NAMALWA (cell line): ENCODE results near the gene LLGL2.
"Not testable (repeated sequence)": the region's sequence is repeated elsewhere in the genome, so short reads cannot be mapped to it uniquely, and the experiment has no call there.

Experiments
- DNase-seq: peaks from one replicate; pipeline ENCODE4 v3.0.0-alpha.2; 2015; ENCODE audit warnings: low spot score

Gene LLGL2

DNA sequence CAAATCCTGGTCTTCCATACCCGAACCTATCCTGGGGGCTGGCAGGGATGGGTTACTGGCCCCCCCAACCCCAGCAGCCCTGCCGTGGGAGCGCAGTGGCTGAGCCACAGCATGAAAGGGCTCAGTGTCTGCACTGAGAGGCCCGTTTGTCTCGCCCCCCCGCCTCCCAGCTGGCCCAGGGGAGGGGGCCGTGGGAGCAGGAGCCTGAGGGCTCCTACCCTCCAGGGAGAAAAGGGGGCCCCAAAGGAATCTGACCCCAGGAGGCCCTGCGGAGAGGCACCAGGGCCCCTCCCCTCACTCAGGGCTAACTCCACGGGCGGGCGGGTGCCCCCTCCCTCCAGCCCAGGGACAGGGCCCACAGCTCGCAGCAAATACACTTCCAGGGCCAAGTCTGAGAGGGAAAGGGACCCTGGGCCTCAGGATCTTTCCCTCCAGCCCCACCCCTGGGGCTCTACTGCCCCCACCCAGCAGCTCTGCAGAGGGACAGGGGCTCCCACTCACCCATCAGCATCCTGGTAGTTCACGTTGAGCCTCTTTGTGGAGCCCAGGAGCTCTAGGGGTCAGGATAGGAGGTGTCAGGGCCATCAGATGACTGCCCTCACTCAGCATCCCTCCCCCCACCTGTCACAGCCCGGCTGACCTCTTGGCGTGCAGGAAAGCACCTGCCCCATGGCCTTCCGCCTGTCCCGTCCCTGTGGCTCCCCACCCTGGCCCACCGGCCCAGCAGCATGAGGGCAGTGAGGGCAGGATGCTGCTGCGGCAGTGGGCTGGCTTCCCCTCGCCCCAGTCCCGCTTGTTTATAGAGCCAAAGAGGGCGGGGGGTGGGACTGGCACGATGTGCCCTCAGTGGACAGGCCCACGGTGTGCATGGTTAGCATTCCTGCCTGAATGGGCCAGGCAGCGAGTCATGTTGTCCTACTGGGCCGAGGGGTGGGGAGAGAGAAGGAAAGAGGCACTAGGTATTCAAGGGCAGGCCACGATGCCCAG, 17.5 kb upstream of the LLGL2 start:
- no peak for DNase-seq

DNA sequence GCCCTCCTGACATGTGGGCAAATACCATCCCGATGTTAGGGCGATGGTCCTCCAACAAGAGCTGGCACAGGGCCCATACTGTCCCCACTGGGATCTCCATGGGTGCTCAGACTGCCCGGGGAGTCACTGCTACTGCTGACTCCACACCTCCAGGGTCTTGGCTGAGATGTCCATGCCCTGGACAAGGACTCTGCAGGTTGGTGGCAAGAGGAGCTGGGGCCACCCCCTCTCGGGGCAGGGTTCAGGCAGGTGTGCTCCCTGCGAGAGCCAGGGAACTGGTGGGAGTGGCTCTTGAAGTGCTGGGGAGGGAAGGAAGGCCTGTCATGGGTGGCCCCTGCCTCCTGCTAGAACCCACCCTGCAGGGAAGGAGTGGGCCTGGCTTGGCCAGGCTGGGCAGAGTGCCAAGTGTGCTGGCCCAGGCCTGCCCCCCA, 16.6 kb upstream of the LLGL2 start:
- DNase-seq: no peak

GRCh38 chr17:75509528-75510258, 15.8 kb upstream of the LLGL2 start:
- no peak for DNase-seq

DNA sequence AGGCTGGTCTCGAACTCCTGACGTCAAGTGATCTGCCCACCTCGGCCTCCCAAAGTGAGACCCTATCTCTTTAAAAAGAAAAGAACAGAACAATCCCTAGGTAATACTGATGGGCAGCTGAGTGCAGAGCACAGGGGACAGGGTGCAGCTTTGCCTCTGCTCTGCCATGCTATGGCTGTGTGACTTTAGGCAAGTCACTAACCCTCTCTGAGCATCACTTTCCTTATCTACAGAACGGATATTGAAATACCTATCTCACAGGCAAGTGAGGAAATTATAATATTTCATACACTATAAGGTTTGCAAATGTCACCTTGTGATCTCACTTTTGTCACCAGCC, 14.3 kb upstream of the LLGL2 start:
- no peak for DNase-seq

DNA sequence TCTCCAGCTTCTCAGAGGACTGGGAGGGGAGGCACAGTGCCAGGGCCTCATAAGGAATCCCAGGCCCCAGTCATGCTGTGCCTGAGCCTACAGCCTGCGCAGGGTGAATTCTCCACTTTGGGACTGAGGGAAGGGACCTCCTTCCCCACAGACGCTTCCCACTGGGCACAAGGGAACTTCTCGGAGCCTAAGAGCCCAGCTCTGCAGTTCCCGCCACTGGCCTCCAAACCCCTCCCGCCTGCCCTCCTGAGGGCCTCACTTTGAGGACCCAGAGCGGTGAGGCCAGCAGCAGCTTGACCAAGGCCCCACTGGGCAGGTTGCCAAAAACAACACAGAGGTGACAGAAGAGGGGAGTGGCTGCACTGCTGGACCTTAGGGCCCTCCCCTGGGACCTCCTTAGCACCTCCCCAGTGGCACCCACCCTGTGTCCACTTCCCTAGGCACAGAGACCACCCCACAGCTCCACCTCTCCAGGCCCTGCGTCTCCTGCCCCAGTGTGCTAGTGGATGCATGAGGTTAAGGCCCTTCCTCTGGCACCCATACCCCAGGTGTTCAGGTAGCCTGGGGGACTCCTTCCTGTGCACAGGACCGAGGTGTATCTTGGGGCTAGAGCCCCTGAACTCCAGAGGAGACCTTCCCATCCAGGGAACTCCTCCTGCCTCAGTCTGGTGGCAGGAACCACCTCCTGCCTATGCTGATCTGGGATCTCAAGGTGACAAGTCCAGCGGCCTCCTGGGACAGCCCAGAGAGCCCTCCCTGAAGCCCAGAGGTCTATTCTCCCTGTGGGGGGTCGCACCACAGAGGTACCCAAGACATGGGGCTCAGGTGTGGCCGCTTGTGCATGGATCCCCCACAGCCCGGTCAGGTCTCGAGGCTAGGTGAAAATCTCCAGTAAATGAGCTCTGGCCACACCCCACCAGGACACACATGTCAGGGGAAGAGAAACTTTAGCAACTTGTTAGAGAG, 13.6 kb upstream of the LLGL2 start:
- no peak for DNase-seq

DNA sequence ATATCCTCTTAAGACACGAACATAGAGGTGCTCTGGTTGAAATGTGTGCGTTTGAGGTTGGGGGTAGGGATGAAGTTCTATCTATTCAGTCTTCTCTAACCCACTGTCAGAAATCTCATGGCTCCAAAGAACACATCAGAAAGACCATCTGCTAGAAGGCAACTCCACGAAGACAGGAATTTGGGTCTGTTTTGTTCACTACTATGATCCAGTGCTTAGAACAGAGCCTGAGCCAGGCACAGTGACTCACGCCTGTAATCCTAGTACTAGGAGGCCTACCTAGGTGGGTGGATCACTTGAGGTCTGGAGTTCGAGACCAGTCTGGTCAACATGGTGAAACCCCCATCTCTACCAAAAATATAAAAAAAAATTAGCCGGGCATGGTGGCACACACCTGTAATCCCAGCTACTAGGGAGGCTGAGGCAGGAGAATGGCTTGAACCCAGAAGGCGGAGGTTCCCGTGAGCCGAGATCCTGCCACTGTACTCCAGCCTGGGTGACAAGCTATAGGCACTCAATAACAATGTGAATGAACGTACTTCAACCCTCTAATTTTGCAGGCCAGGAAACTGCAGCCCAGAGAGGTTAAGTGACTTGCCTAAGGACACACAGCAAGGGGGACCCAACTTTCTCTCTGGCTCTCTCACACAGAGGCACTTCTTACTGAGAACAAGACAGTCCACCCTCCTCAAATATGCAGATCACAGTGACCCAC, 12.4 kb upstream of the LLGL2 start:
- DNase-seq: no peak

- DNase-seq: no peak
Measured at GRCh38 chr17:75513641-75514000, 11.9 kb upstream of the LLGL2 start.

- no peak for DNase-seq
Measured at GRCh38 chr17:75514299-75514918, 11.1 kb upstream of the LLGL2 start.

DNA sequence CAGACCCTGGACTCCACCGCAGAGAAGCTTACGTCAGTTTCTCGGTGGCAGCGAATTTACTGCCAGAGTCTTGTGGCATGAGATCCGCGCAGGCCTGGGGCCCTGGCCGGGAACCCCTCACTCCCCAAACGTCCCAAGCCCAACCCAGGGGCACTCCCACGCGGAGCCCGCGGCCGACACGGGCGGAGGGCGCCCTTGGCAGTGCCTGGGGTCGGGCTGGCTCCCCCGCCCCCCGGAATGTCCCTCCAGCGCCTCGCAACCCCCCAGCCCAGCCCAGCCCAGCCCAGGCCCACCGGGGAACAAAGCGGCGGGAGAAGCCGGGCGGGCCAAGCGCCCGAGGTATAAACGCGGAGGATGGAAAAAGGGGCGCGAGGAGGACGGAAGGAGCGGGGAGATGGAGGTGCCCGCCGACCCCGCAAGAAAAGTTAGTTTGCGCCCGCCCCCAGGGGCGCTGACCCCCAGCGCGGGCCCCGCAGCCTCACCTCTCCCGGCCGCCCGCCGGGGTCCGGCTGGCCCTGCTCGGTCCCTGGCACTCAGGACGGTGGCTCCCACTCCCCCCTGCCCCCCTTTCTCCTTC, 10.5 kb upstream of the LLGL2 start:
- no peak for DNase-seq

GRCh38 chr17:75515496-75516254, 9.8 kb upstream of the LLGL2 start, which contains the start of gene CASKIN2:
Gene CASKIN2, minus strand, starts transcription at chr17:75515537. Its CDS starts 1,733 bp downstream, at chr17:75513804.
- DNase-seq: peak; percentile 88

DNA sequence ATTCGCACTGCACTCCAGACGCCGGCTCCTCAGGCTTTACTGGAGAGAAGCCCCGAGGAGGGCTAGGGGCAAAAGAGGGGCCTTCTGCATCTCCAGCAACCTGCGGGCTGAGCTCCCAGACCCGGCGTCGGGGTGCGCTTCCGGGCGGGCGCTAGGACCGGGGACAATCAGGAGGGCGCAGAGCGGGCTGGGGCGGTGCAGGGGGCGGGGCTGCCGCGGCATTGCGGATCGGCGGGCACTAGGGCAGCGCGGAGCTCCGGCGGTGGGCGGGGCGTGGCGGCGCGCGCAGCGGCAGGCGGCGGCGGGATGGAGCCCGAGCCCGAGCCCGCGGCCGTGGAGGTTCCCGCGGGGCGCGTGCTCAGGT, 9.3 kb upstream of the LLGL2 start, which contains the start of gene TSEN54:
Gene TSEN54 (plus strand): TSS at position 274 of the 364 bp plus-strand sequence. CDS start 33 bp downstream, at position 307.
- DNase-seq: peak; percentile 89

GRCh38 chr17:75516619-75517296, 8.7 kb upstream of the LLGL2 start:
- DNase-seq: peak; percentile 59

- DNase-seq: no peak
Measured at GRCh38 chr17:75517297-75517865, 8.1 kb upstream of the LLGL2 start.

- DNase-seq: peak; percentile 43
Measured at GRCh38 chr17:75518201-75518600, 7.3 kb upstream of the LLGL2 start.

DNA sequence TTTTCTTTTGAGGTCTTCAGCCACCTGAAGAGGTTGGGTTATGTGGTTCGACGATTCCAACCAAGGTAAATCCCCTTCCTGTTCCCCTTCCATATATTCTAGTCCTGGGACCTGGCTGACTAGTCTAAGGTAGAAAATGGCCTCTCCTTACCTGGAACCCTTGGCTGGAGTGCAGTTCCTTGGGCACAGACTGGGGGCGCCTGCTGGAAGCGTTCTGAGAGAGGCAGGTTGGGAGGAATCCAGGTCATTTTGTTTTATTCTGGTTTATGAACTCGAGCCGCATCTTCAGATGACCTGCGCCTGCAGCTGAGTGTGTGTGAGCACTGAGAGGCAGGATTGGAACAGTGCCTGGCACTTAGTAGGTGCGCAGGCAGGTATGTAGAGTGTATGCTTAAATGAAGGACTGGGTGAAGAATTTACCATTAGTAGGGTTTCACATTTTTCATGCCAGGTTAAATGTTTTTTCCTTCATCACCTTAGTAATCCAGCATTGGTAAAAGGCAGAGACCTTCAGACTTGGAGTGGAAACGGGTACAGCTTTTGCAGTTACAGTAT, 6.4 kb upstream of the LLGL2 start:
- no peak for DNase-seq

GRCh38 chr17:75520413-75520812, 5.1 kb upstream of the LLGL2 start:
- DNase-seq: not testable (repeated sequence)

DNA sequence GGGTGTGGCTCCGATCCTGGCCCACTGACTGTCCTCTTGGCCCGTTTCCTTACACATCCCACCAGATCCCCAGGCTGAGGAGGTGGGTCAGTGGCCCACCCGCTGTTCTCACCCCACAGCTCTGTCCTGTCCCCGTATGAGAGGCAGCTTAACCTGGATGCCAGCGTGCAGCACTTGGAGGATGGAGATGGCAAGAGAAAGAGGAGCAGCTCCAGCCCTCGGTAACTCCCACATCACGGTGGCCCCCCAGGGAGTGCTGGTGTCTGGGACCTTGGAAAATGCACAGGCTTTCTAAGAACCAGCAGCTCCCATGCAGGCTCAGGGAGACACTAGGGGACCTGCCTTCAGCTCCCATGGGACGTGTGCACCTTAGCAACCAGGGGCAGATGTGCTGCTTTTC, 4.2 kb upstream of the LLGL2 start:
- DNase-seq: no peak

GRCh38 chr17:75521951-75522727, 3.4 kb upstream of the LLGL2 start:
- no peak for DNase-seq
